Measurements from ENCODE around the gene FKBP2.

DNA sequence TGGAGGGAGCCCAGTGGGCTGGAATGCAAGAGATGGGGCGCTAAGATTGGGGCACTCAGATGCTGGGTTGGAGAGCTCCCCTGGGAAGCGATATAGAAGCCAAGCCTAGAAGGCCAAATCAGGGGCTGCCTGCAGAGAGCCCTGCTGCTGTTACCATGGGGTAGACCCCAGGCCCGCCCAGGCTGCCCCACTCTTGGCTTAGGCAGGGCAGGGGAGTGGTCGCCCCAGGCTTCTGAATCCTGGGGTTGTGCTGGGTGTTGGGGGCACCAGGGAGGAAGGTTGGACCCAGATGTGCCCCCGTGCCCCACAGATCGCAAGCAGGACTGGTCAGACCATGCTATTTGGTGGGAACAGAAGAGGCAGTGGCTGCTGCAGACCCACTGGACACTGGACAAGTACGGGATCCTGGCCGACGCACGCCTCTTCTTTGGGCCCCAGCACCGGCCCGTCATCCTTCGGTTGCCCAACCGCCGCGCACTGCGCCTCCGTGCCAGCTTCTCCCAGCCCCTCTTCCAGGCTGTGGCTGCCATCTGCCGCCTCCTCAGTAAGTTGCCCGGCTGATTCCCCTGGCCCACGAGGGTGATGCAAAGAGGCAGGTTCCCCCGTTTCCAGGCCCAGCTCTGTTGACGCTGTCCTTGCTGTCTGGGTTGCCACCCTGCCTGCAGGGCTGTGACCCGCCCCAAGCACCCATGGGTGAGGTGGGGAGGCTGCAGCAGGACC is 30.4 kb upstream of the FKBP2 start:
- TF ChIP-seq CTCF (IDR thresholded peaks at IDR 0.05) (no peak), POLR2AphosphoS5 (IDR thresholded peaks at IDR 0.05) (no peak), POLR2A (IDR thresholded peaks at IDR 0.05) (no peak)
